Stomach (tissue), 4 donors: ENCODE measurements around the gene CCDC88B.

ENCODE experiments used
- EP300 ChIP-seq: sonication (generic); formaldehyde crosslinking; IDR thresholded peaks from one replicate; pipeline ENCODE4 v1.6.1; 2017; ENCODE audit warnings: antibody characterized with exemption
- POLR2A ChIP-seq, 4 donors: fragments of 450-650 bp; IDR thresholded peaks; one replicate each; pipeline ENCODE4 v1.6.1; 2016; ENCODE audit warnings: antibody characterized with exemption in 4 of 4, control low read depth in 2 of 4, mild to moderate bottlenecking in 1 of 4, moderate library complexity in 1 of 4
- POLR2AphosphoS5 ChIP-seq, 3 donors: sonication (generic); formaldehyde crosslinking; IDR thresholded peaks; one replicate each; pipeline ENCODE4 v1.6.1; 2016; ENCODE audit warnings: antibody characterized with exemption in 3 of 3
- TF ChIP-seq, protein P1 (sequence below), 7 experiments: fragments of 450-650 bp in 4 of 7; fragments of 200-600 bp in 3 of 7; sonication (generic) in 3 of 7; IDR thresholded peaks; one replicate each; pipeline ENCODE4 v1.5.1; 2016 to 2019; ENCODE audit warnings: antibody characterized with exemption in 7 of 7, control low read depth in 2 of 7, mild to moderate bottlenecking in 1 of 7

DNA sequence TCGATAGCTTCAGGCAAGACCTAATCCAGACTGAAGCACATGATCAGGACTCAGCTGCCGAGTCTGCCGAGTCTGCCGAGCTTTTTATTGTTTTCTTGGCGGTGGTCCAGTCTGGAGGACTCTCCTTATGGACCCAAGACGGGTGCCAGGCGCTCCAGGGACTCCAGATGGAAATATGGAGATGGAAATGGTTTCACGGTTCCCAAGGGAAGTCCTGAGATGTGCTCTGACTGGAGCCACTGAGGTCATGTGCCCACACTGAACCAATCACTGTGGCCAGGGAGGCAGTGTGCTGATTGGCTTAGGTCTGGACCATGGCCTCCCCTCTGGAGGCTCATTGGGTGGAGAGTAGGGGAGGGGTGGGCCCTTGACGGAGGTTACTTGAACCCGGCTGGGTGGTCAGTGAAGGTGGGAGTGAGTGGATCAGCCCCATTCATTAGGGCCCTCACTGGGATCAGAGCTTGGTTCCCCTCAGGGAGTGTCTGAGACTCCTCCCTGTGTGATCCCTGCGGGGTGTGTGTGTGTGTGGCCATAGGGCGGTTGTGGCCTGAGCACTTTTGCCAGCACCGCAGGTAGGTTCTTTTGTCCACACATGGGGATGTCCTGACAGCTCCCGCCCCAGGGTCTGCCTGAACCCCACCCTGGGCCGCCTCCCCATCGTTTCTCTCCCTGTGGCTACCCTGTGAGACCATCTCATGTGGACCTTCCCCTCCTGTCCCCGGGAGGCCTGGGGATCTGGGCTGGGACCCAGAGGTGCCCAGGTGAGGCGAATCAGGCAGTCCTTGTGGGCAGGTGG, 33.0 kb downstream of the CCDC88B start:
- TF ChIP-seq, protein P1, sequence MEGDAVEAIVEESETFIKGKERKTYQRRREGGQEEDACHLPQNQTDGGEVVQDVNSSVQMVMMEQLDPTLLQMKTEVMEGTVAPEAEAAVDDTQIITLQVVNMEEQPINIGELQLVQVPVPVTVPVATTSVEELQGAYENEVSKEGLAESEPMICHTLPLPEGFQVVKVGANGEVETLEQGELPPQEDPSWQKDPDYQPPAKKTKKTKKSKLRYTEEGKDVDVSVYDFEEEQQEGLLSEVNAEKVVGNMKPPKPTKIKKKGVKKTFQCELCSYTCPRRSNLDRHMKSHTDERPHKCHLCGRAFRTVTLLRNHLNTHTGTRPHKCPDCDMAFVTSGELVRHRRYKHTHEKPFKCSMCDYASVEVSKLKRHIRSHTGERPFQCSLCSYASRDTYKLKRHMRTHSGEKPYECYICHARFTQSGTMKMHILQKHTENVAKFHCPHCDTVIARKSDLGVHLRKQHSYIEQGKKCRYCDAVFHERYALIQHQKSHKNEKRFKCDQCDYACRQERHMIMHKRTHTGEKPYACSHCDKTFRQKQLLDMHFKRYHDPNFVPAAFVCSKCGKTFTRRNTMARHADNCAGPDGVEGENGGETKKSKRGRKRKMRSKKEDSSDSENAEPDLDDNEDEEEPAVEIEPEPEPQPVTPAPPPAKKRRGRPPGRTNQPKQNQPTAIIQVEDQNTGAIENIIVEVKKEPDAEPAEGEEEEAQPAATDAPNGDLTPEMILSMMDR (IDR thresholded peaks at IDR 0.05), result no peak
- TF ChIP-seq POLR2A (IDR thresholded peaks at IDR 0.05) (no peak), EP300 (no peak), POLR2AphosphoS5 (IDR thresholded peaks at IDR 0.05) (peak in 1 of 3 donors; percentile 37)
